ENCODE measurements around the gene NKG7.
A peak's percentile ranks its signal among the peaks of the same experiment; 100 is the strongest.
"Not testable (repeated sequence)": the region's sequence is repeated elsewhere in the genome, so short reads cannot be mapped to it uniquely, and the experiment has no call there.

Gene NKG7, protein sequence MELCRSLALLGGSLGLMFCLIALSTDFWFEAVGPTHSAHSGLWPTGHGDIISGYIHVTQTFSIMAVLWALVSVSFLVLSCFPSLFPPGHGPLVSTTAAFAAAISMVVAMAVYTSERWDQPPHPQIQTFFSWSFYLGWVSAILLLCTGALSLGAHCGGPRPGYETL

DNA sequence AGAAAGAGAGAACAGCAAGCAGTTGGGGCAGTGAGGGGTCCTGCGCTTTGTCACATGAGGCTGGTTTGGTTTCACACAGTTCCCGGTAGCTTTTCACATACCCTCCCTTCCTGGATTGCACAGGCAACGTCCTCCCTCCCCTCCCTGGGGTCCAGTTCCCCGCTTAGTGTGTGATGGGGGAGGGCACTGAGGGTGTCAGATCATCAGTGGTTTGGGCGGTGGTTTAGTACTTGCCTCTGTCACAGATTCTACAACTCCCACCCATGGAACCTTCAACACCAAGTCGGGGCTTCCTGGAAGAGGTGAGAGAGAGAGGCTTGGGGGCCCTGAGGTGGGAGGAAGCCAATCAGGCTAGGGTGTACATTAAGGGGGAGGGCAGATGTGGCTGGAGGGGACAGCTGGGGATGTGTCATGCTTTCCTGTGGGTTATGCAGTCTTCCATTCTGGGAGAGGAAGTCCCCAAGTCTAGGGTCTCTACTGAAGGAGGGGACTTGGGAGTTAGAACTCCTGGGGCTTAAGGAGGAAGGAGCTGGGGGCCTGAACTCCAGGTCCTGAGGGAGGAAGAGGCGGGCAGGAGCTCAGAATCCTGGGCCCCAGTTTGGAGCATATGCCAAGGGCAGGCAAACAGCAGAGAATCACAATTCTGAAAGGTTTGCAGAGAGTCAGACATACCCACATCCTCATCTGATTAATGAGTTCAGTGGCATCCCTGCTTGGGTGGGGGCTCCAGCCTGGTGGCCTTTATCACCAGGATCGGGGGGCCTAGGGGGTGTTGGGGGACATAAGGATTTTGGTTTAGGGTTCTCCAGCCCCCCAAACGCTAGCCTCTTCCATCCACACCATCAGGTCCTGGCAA lies at the start of gene NKG7:
Gene NKG7 (minus strand): TSS at position 6 of the 856 bp plus-strand sequence. CDS start 119 bp downstream, outside the sequence.
- H3K4me1 Mint-ChIP-seq = peaks cover 66% of the 10 kb centered on the region
- H3K9me3 Mint-ChIP-seq = no peaks in the 10 kb centered on the region
- DNase-seq (ENCODE audit: low spot score in 2 of 2) = peak; percentile 73 to 97
- peak; percentile 86 for ATAC-seq
- H3K36me3 Mint-ChIP-seq = peaks cover 71% of the 10 kb centered on the region
- peak within 1 kb of the TSS; percentile 96 for H3K27ac Mint-ChIP-seq
- peak within 1 kb of the TSS; percentile 92 for H3K4me3 Mint-ChIP-seq

DNA sequence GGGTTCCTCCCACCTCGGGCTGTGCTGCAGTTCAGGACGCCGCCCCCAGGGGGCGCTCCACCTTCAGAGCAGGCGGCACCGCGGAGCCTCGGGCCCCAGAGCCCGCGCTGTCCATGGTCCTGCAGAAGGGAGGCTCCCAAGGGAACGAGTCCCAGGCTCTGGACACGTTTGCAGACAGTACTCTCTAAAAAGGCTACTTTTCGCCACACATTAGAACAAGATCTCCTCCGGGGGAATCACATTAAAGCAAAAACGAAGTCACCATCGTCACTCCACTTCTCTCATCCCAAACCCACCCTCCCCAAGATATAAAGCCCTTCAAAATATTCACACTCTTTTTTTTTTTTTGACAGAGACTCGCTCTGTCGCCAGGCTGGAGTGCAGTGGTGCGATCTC lies 49.6 kb upstream of the NKG7 start:
- Mint-ChIP-seq H3K9me3 (no peaks in the 10 kb centered on the region), H3K36me3 (peaks cover 12% of the 10 kb centered on the region), H3K4me3 (peak overlapping the region; percentile 18), H3K4me1 (peaks cover 15% of the 10 kb centered on the region), H3K27ac (no peak overlapping the region)
- peak; percentile 75 for ATAC-seq
- DNase-seq (ENCODE audit: low spot score in 2 of 2) = peak; percentile 96 to 99

DNA sequence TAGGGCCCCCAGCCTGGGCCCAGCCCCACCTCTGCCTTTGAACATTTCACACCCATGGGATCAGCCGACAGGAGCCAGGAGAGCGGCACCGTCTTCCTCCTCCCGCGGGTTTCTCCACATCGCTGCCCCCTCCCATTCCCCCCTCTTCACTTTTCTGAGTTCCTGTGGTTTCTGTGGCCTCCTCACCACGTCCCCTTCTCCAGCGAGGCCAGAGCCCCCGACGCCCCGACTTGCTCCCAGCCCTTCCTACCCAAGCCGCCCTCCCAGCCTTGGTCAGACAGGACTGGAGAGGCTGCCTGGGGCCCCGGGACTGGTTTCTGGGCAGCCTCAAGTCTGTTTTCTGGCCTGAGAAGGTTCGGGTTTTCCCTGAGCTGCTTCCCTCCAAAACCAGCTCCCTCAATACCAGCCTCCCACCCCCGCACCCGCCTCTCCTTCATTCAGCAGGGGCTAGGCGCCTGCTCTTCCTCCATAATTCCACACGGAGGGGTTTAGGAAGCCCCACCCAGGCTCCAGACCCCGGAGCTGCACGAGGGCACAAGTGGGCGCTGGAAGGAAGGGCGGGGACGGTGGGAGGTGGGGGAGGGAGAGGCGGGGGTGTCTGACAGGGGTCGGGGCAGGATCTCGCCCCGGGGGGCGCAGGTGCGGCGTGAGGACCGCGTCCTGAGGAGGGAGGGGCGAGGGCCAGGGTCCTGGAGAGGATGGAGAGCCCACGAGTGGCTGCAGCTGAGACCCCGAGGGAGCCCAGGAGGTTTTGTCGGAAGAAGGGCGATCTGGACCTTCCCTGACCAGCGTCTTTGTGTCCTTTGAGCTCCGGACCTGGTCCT lies 49.0 kb upstream of the NKG7 start:
- no peak for DNase-seq (ENCODE audit: low spot score in 2 of 2)
- peaks cover 20% of the 10 kb centered on the region for H3K4me1 Mint-ChIP-seq
- peaks cover 14% of the 10 kb centered on the region for H3K36me3 Mint-ChIP-seq
- no peaks in the 10 kb centered on the region for H3K9me3 Mint-ChIP-seq
- H3K27ac Mint-ChIP-seq = no peak overlapping the region
- no peak for ATAC-seq
- peak overlapping the region; percentile 18 for H3K4me3 Mint-ChIP-seq

DNA sequence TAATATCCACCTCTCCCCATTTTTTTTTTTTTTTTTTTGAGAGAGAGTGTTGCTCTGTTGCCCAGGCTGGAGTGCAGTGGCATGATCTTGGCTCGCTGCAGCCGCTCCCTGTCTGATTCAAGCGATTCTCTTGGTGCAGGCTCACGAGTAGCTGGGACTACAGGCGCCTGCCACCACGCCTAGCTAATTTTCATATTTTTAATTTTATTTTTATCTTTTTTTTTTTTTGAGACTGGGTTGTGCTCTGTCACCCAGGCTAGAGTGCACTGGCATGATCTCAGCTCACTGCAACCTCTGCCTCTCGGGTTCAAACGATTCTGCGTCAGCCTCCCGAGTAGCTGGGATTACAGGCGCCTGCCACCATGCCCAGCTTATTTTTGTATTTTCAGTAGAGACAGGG lies 48.1 kb upstream of the NKG7 start:
- not testable (repeated sequence) for H3K9me3 Mint-ChIP-seq; DNase-seq (ENCODE audit: low spot score in 2 of 2); H3K27ac Mint-ChIP-seq; ATAC-seq; H3K4me3 Mint-ChIP-seq
- Mint-ChIP-seq H3K4me1 (peaks cover 20% of the 10 kb centered on the region), H3K36me3 (peaks cover 14% of the 10 kb centered on the region)

DNA sequence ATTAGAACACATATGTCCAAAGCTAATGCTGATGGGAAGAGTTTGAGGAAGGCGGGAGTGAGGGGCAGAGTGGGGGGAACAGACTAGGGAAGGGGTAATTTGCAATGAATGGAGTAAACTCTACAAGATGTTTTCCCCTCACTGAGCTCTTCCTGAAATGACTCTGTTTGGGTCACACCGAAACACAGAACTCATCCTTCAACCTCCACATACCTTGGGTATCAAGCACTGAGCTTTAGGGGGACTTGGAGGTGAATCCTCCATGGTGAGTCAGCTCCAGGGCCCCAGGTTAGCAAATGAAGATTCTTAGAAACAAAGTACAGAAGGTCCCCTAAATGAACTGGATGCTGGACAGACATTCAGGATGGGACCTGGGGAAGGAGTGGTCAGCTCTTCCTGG lies 46.3 kb upstream of the NKG7 start:
- Mint-ChIP-seq H3K4me3 (no peak overlapping the region), H3K36me3 (peaks cover 14% of the 10 kb centered on the region), H3K4me1 (peaks cover 20% of the 10 kb centered on the region), H3K27ac (peak overlapping the region; percentile 43), H3K9me3 (no peaks in the 10 kb centered on the region)
- DNase-seq (ENCODE audit: low spot score in 2 of 2) (no peak), ATAC-seq (peak; percentile 64)

DNA sequence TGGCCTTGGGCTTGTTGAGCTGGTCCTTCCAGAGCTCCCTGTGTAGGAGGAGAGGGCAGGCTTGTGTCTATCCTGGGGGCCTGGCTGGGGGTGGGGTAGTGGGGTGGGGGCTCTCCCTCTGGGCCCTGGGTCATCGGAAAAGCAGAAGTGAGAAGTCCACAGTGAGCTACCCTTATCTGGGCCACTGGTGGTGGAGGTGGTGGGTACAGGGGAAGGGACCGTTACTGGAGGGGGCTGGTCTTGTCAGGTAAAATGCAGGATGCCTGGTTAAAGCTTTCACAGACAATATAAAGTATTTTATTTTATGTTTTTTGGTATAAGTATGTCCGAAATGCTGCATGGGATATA lies 45.3 kb upstream of the NKG7 start:
- H3K27ac Mint-ChIP-seq = peak overlapping the region; percentile 34

DNA sequence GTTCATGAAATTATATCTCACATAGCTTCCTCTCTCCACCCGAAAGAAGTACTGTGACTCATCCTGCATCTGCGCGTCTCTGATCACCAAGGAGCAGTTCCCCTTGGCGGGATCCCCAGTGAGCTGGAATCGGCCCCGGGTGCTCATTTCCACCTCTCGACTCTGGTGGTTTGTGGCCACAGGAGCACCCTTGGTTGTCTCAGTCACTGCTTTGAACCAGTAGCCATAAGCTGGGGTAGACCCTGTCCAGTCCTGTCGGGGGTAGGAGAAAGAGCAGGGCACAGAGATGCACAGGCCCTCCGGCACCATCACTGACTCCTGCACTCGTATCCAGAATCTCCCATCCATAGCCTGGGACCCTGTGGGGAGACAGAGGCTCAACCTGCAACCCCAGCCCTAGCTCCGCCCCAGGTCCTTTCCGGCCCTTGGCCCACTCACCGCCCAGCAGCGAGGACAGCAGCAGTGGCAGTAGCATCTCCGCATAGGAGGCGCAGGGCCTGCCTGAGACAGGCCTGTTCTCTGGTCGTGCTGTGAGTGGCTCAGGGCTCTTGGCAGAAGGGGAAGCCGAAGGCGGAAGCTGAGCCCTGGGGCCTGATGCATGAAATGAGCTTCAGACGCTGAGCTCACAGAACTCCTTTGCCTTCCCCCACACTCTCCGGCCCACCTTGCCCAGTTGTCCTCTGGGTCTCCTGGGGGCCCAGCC lies 44.8 kb upstream of the NKG7 start, which contains the start of gene SIGLEC10:
Gene SIGLEC10 (minus strand): TSS at position 536 of the 703 bp plus-strand sequence. CDS start 61 bp downstream, at position 475.
- peak within 1 kb of the TSS; percentile 48 for H3K4me3 Mint-ChIP-seq
- no peaks in the 10 kb centered on the region for H3K9me3 Mint-ChIP-seq
- peak within 1 kb of the TSS; percentile 43 for H3K27ac Mint-ChIP-seq
- ATAC-seq = peak; percentile 72
- peaks cover 20% of the 10 kb centered on the region for H3K4me1 Mint-ChIP-seq
- H3K36me3 Mint-ChIP-seq = peaks cover 15% of the 10 kb centered on the region
- no peak for DNase-seq (ENCODE audit: low spot score in 2 of 2)

More for the DNA sequence above, 45.3 kb upstream of the NKG7 start:
- peak overlapping the region; percentile 48 for H3K4me3 Mint-ChIP-seq
- DNase-seq (ENCODE audit: low spot score in 2 of 2) = no peak
- ATAC-seq = no peak
- no peaks in the 10 kb centered on the region for H3K9me3 Mint-ChIP-seq
- peaks cover 20% of the 10 kb centered on the region for H3K4me1 Mint-ChIP-seq
- peaks cover 14% of the 10 kb centered on the region for H3K36me3 Mint-ChIP-seq

DNA sequence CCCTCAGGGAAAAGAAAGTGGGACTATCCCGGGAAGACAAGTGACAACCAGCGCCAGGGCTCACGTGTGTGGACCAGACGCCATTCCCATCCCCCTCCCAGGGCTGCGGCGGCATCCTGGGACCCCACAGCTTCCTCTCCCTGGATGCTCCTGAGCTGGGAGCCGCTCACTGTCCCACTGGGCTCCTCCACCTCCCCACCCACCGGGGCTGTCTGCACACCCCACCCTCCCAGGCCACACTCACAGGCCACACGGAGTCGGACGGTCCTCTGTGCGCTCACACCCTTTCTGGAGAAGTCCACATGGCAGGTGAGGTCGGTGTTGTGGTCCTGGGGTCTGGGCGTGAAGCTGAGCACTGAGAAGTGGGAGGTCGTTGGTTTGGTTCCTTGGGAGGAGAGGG lies 44.0 kb upstream of the NKG7 start:
- Mint-ChIP-seq H3K27ac (peak overlapping the region; percentile 34), H3K4me1 (peaks cover 20% of the 10 kb centered on the region), H3K36me3 (peaks cover 15% of the 10 kb centered on the region)
- not testable (repeated sequence) for ATAC-seq; H3K9me3 Mint-ChIP-seq; H3K4me3 Mint-ChIP-seq; DNase-seq (ENCODE audit: low spot score in 2 of 2)

DNA sequence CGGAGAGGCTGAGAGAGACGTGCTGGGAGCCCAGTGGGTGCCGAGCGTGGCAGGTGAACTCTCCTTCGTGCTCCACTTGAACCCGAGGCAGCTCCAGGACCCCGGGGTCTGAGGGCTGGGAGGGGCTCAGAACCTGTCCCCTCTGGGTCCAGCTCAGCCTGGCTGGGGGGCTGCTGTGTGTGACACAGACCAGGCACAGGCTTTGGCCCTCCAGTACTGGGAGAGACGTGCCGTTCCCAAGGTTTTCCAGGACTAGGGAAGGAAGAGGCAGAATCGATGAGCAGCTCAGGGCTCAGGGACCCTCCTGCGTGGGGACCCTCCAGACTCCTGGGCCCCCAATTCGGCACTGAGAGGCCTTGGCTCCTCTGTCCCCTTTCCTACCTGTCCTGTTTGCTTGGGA lies 42.7 kb upstream of the NKG7 start:
- H3K36me3 Mint-ChIP-seq = peaks cover 15% of the 10 kb centered on the region
- H3K9me3 Mint-ChIP-seq = no peaks in the 10 kb centered on the region
- peaks cover 20% of the 10 kb centered on the region for H3K4me1 Mint-ChIP-seq
- no peak overlapping the region for H3K4me3 Mint-ChIP-seq
- DNase-seq (ENCODE audit: low spot score in 2 of 2) (no peak), ATAC-seq (no peak)
- no peak overlapping the region for H3K27ac Mint-ChIP-seq

DNA sequence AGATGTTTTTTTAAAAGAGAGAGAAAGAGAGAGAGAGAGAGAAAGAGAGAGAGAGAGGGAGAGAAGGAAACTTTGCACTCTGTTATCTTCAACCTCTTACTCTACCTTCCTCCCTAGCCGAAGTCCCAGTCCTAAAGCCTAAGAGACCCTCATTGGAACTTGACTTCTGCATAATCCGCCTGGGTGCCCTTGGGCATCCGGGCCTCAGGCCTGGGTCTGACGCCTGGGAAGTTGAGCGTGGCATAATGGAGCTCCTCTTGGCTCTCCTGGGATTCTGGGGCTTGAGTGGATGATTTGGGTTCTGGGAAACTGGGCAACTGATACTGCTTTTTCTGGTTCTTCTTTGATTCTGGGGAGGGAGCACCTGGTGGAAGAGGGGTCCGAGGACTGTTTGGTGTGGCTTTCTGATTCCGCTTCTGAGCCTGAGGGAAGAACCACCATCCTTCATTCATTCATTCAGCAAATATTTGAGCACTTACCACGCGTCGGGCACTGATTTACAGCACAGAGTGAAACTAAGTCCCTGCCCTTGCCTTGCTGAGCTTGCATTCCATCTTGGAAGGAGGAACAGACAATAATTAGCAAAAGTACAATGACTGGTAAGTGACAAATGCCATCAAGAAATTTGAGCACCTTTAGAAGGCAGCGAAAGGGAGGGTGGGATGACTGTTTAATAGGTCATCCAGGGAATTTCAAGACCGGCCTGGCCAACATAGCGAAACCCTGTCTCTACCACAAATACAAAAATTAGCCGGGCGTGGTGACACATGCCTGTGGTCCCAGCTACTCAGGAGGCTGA lies 38.7 kb upstream of the NKG7 start:
- Mint-ChIP-seq H3K9me3 (no peaks in the 10 kb centered on the region), H3K36me3 (peaks cover 6% of the 10 kb centered on the region), H3K27ac (no peak overlapping the region), H3K4me1 (peaks cover 12% of the 10 kb centered on the region), H3K4me3 (no peak overlapping the region)
- DNase-seq (ENCODE audit: low spot score in 2 of 2) = no peak
- ATAC-seq = no peak

DNA sequence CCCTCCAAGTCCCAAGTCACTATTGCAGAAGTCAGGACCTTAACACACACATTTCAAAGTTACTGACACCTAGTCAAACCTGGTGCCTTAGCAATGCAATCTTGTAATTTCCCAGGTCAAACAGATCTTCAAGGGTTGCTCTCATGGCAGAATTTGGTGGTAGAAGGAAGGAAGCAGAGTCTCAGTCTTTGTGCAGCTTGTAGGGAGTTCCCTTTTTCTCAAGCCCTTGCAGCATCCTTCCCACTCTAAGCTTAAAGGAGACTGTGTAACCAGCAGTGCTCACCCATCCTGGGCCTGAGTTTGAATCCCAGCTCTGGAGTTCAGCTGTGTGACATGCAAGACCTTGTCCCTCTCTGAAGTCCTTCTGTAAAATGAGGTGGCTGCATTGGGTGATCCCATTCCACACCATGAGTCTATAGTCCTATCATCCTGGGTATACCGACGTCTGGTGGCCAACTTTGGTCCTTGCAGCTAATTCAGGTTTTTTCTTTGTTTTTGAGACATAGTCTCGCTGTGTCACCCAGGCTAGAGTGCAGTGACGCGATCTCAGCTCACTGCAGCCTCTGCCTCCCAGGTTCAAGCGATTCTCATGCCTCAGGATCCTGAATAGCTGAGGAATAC lies 35.2 kb upstream of the NKG7 start:
- Mint-ChIP-seq H3K36me3 (peaks cover 6% of the 10 kb centered on the region), H3K4me3 (no peak overlapping the region), H3K27ac (no peak overlapping the region), H3K9me3 (no peaks in the 10 kb centered on the region), H3K4me1 (peaks cover 12% of the 10 kb centered on the region)
- peak; percentile 90 for ATAC-seq
- no peak for DNase-seq (ENCODE audit: low spot score in 2 of 2)

DNA sequence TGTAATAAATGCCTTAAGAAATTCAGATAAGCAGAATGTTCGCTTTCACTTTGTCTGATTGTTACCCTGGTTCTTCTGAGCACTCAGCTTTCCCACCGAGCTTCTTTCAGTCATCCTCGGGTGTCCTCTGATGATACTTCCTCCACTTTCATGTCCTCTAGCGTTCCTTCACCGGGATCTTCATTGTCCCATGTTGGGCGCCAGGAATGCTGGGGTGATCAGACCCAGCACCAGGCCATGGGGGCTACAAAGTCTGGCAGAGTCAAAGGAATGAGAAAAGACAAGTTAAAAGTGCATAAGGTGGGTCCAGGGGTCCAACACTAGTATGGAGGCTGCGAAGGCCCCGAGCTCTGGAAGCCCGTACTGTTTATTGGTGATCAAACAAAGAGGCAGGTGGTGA lies 29.7 kb upstream of the NKG7 start:
- DNase-seq (ENCODE audit: low spot score in 2 of 2) (no peak), ATAC-seq (no peak)
- Mint-ChIP-seq H3K9me3 (peaks cover 7% of the 10 kb centered on the region), H3K4me1 (peaks cover 11% of the 10 kb centered on the region), H3K4me3 (no peak overlapping the region), H3K27ac (no peak overlapping the region), H3K36me3 (no peaks in the 10 kb centered on the region)

DNA sequence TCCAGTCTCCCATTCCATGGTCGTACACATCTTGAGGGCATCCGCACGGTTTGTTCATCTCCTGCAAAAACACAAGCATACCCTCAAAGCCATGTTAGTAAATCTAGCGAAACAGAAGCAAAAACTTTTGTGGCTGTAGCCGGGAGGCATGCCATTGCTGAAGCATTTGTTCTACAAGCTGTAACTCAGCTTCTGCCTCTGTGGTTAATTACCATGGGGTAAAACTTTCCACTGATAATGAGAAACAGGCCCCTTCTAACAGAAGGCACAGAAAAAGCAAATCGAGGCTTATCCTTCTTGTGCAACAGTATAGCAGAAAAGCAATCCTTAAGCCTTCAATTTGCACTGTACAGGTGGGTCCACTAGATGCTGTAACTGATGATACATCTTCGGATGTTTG lies 27.5 kb upstream of the NKG7 start:
- H3K9me3 Mint-ChIP-seq; ATAC-seq; DNase-seq (ENCODE audit: low spot score in 2 of 2); H3K27ac Mint-ChIP-seq; H3K36me3 Mint-ChIP-seq; H3K4me3 Mint-ChIP-seq: not testable (repeated sequence)
- H3K4me1 Mint-ChIP-seq = peaks cover 21% of the 10 kb centered on the region

DNA sequence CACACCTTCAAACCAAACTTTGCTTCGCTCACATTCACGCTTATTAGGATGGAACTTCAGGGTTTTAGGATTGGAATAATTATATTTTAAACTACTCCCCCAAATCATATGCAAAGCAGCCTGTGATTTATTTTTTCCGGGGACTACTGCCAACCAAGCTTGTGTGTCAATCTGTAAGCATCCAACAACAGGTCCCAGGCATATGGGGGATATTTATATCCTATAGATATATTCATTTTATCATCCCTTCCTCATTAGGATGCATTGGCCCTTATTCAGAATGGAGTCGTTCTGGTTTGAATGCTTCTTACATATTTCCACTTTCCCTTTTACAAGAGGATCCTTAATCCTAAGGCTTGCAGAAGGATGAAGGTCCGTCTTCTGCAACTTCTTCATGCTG lies 26.8 kb upstream of the NKG7 start:
- ATAC-seq = no peak
- Mint-ChIP-seq H3K4me3 (no peak overlapping the region), H3K4me1 (peaks cover 28% of the 10 kb centered on the region), H3K9me3 (peaks cover 7% of the 10 kb centered on the region), H3K36me3 (peaks cover 16% of the 10 kb centered on the region), H3K27ac (no peak overlapping the region)
- DNase-seq (ENCODE audit: low spot score in 2 of 2) = no peak
